Spinal cord (tissue), 10 donors: ENCODE results near the gene ARHGEF2. TPM values are rescaled to one million over a fixed set of nuclear protein-coding genes. Genes with fewer than 3 reads are reported as not detected.

ENCODE experiments used
- DNase-seq, 6 donors: peaks; one replicate each; pipeline versions ENCODE4 v3.0.0 to v3.0.0-alpha.2; 2013 to 2015; ENCODE audit warnings: low spot score in 6 of 6, low read depth in 4 of 6
- H3K27ac ChIP-seq: one replicate; pipeline ENCODE4 v1.5.1; 2013; ENCODE audit warnings: low read depth, low read length, control low read depth
- H3K27me3 ChIP-seq: one replicate; pipeline ENCODE4 v1.6.1; 2013; ENCODE audit warnings: low read length; ENCODE audit not compliant: control insufficient read depth, insufficient read depth
- H3K36me3 ChIP-seq: one replicate; pipeline ENCODE4 v1.6.1; 2013; ENCODE audit warnings: low read length; ENCODE audit not compliant: control insufficient read depth, insufficient read depth
- H3K4me1 ChIP-seq: one replicate; pipeline ENCODE4 v1.6.1; 2013; ENCODE audit warnings: low read length; ENCODE audit not compliant: control insufficient read depth, insufficient read depth
- H3K4me3 ChIP-seq: one replicate; pipeline ENCODE4 v1.5.1; 2013; ENCODE audit warnings: low read depth, low read length, control low read depth
- H3K9me3 ChIP-seq: one replicate; pipeline ENCODE4 v1.6.1; 2013; ENCODE audit warnings: low read length; ENCODE audit not compliant: control insufficient read depth, insufficient read depth
- WGBS: methylation state at CpG from one replicate; pipeline ENCODE4 v1.1.5; 2013; ENCODE audit warnings: missing lambda C conversion rate; ENCODE audit not compliant: insufficient coverage; 5-methylcytosine and 5-hydroxymethylcytosine counted together
- polyA plus RNA-seq, 2 donors: library from polyadenylated mRNA; unstranded; fragments of 120-200 nt; gene quantifications; one replicate each; pipeline ENCODE4 v1.2.1, GENCODE V29; 2013; ENCODE audit not compliant: insufficient read length in 2 of 2
- total RNA-seq, 2 donors: library from RNA; depleted of rRNA in 1 of 2; stranded (reverse); fragments of 120-200 nt in 1 of 2; fragments of >200 nt in 1 of 2; gene quantifications; one replicate each; pipeline versions ENCODE4 v1.2.3 to v1.2.4, GENCODE V29; 2013 to 2014
- donor health status: healthy.

ARHGEF2 gene
- total and polyA plus RNA-seq, 4 donors, result 62.1 to 95.5 (median 74.8) TPM

DNA sequence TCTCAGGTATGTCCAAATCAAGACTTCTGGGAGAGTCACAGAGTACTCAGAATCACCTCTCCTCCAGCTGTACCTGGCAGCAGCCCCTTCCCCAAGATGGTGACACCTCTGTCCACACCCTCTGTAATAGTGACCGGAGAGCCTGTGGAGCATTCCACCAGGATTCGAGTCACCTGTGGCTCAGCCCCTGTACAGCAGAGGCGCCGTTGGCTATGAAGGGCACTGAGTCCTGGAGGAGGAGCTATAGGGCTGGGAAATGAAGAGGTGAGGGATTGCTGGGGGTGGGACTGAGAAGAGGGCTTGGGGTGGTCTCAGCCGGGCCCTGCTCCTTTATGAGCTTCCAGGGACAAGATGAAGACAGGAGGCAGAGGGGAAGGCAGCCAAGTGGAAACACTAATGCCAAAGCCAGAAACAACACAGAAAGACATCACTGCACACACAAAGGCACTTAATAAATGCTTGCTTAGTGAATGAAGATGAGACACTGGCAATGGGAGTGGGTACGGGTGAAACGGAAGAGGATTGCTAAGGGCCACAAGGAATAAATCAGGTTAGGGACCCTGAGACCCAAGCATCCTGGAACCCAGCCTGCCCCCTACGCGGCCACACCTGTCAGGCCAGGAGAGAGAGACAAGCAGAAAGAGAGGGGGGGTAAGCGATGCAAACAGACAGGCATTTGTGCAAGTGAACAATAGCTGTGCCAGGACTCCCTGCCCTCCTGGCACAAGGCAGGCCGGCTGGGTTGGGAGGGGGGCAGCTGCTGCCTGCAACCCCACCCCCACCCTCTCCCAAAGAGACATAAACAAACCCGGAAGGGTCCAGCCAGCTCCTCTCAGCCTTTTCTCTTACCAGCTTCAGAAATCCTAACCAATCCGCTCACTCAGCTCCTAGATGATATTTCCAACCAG is 3.9 kb downstream of the ARHGEF2 start:
- WGBS, result 25% methylated on average over 9 of the region's 13 CpGs
- Histone ChIP-seq H3K4me3 (peak overlapping the region; percentile 96), H3K9me3 (no peaks in the 10 kb centered on the region), H3K4me1 (peaks cover 93% of the 10 kb centered on the region), H3K27ac (peak overlapping the region; percentile 93), H3K36me3 (peaks cover 14% of the 10 kb centered on the region), H3K27me3 (no peaks in the 10 kb centered on the region)
- peak in 3 of 6 donors; percentile 35 to 89 (median 79) for DNase-seq

DNA sequence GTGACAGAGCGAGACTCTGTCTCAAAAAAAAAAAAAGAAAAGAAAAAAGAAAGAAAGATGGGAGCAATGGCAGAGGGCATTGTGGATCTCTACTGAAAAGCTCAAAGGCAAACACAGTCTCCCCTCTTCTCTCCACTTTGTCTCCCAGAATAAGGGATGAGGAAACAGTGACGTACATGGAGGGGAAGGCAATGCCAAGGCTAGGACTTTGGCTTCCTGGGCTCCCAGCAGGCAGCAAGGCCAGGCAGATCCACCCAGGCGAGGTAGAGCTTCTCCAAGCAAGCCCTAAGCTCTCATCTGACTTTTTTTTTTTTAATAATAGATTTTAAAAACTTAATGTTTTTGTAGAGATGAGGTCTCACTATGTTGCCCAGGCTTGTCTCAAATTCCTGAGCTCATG is 4.6 kb downstream of the ARHGEF2 start:
- peaks cover 93% of the 10 kb centered on the region for H3K4me1 ChIP-seq
- peak overlapping the region; percentile 93 for H3K27ac ChIP-seq
- DNase-seq, result no peak
- H3K27me3 ChIP-seq, result no peaks in the 10 kb centered on the region
- no peaks in the 10 kb centered on the region for H3K9me3 ChIP-seq
- no peak overlapping the region for H3K4me3 ChIP-seq
- WGBS, result 100% methylated on average over 1 of the region's 3 CpGs
- H3K36me3 ChIP-seq, result peaks cover 20% of the 10 kb centered on the region

DNA sequence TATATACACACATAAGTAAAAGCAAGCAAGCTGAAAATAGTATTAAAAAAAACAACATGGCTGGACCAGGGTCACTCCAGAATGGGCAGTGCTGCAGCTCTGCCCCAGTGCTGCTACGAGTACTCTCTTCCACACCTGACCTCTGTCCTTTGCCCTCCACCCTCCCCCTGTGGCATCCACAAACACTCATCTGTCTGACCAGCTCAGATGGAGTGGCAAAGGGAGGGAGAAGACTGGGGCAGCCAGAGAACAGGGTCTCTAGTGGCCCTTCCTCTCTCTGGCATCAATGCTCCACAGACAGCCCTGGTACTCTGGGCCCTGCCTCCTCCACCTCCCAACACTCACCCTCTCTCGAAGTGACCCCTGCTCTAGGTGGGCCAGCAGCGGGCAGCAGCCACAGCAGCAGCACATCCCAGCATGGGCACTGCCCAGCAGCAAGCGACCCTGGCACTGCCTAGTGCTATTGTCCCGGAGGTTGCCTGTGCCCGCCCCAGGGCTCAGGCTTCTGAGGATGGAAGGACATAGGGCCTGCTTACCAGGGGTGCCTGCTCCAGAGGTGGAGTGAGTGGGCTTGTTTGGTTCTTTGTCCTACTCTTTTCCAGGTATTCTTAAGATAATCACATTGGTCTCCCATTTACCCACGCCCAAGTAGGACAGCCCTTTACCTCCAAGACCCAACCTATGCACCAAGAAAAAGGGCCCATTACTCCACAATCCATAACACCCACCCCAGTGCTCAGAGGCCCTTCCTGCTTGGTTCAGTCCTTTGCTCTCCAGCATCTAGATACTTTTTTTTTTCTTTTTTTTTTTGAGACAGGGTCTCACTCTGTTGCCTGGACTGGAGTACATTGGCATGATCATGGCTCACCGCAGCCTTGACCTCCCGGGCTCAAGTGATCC is 6.2 kb downstream of the ARHGEF2 start:
- H3K27me3 ChIP-seq, result no peaks in the 10 kb centered on the region

DNA sequence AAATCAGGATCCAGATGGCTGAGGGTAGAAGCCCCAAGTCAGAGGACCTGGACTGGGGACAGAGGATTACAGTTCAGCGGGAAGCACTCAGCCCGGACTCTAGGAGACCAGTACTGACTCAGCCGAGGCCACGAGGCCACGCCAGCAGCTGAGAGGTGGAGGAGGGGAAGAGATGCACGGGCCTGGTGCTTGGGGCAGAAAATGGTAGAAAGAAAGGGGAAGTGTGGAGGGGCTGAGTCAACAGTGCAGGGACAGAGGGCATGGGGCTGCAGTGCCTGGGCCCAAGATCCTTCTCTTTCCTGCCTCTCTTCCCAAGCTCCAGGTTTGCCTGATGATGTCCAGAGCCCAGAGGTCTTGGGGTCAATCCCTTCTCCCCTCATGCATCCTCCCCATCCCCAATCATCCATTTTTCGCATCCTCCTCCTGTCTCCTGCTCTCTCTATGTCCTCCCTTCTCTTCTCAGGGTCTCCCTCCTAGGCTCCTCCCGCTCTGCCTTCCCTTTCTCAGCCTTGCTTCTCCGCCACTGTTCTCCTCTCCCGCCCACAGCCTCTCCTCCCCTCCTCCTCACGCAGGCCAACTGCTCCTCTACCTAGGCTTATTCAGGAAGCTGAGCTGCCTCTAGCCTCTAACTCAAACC is 7.7 kb downstream of the ARHGEF2 start:
- peak overlapping the region; percentile 63 for H3K27ac ChIP-seq
- H3K36me3 ChIP-seq, result peaks cover 44% of the 10 kb centered on the region

More for the DNA sequence above, 6.2 kb downstream of the ARHGEF2 start:
- H3K36me3 ChIP-seq, result peaks cover 29% of the 10 kb centered on the region
- whole genome bisulfite sequencing, result 85% methylated on average over 6 of the region's 9 CpGs
- peak overlapping the region; percentile 15 for H3K27ac ChIP-seq
- H3K9me3 ChIP-seq, result no peaks in the 10 kb centered on the region
- H3K4me1 ChIP-seq, result peaks cover 97% of the 10 kb centered on the region
- no peak overlapping the region for H3K4me3 ChIP-seq
- no peak for DNase-seq

DNA sequence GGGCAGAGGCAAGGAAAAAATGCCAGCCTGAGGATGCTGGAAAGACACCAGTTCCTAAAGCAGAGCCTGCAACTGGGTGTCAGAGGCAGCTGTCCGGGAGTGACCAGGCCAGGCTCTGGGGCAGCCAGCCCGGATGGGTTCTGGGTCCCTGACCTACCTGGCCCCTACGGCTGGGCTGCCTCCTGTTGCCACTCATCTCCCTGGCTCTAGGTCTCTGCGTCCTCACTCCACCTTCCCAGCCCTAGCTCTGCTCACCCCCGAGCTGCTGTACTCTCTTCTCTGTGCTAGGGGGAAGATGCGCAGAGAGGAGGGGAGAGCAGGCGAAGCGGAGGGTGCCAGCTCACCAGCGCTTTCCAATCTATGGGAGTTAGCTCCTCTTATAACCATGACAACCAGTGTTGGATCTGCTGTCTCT is 9.0 kb downstream of the ARHGEF2 start:
- peaks cover 56% of the 10 kb centered on the region for H3K36me3 ChIP-seq
- no peaks in the 10 kb centered on the region for H3K9me3 ChIP-seq
- peaks cover 80% of the 10 kb centered on the region for H3K4me1 ChIP-seq
- no peak overlapping the region for H3K4me3 ChIP-seq
- peak in 1 of 6 donors; percentile 38 for DNase-seq
- peak overlapping the region; percentile 26 for H3K27ac ChIP-seq
- H3K27me3 ChIP-seq, result no peaks in the 10 kb centered on the region
- WGBS, result 56% methylated on average over 3 of the region's 9 CpGs

More for the DNA sequence above, 7.7 kb downstream of the ARHGEF2 start:
- Histone ChIP-seq H3K4me3 (no peak overlapping the region), H3K4me1 (peaks cover 93% of the 10 kb centered on the region), H3K9me3 (no peaks in the 10 kb centered on the region), H3K27me3 (no peaks in the 10 kb centered on the region)
- peak in 2 of 6 donors; percentile 10 to 40 for DNase-seq
- WGBS, result 54% methylated on average over 11 of the region's 11 CpGs

DNA sequence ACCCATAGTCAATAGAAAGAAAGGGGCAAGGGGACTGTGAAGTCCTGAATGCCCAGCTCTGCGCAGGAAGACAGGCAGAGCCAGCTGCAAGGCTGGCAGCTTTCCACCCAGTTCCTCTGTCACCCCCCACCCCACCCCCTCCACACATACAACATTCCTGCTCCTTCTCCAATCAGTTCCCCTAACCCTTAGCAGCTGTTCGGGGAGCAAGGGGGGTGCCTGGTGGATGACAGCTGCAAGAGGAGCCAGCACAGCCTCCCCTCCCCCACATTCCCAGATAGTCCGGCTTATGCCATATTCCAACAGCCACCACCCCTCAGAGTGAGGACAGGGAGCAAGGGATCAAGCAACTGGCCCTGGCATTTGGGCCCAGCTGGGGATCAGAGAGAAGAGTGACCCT is 9.7 kb downstream of the ARHGEF2 start:
- Histone ChIP-seq H3K36me3 (peaks cover 63% of the 10 kb centered on the region), H3K27me3 (no peaks in the 10 kb centered on the region), H3K9me3 (no peaks in the 10 kb centered on the region), H3K4me3 (no peak overlapping the region), H3K27ac (peak overlapping the region; percentile 76), H3K4me1 (peaks cover 73% of the 10 kb centered on the region)
- WGBS, result no CpG with 5 or more reads among the region's 3 CpGs
- DNase-seq, result peak in 5 of 6 donors; percentile 17 to 91 (median 65)

DNA sequence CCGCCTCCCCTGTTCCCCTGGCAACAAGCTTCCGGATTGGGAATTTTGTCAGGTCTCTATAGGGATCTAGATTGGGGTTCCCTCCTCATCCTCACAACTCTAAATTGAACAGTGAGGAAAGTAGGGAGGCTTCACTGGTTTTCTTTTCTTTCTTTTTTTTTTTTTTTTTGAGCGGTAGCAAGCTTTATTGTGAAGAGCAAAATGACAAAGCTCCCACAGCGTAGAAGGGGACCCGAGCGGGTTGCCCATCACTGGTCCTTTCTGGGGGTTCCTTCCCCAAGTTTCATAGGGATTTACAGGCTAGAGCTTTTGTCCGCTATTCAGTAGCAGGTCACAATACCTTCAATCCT is 10.3 kb downstream of the ARHGEF2 start:
- Histone ChIP-seq H3K36me3 (peaks cover 69% of the 10 kb centered on the region), H3K4me3 (no peak overlapping the region), H3K27me3 (no peaks in the 10 kb centered on the region), H3K27ac (peak overlapping the region; percentile 76), H3K4me1 (peaks cover 68% of the 10 kb centered on the region), H3K9me3 (no peaks in the 10 kb centered on the region)
- 22% methylated on average over 3 of the region's 7 CpGs for WGBS
- DNase-seq, result no peak

DNA sequence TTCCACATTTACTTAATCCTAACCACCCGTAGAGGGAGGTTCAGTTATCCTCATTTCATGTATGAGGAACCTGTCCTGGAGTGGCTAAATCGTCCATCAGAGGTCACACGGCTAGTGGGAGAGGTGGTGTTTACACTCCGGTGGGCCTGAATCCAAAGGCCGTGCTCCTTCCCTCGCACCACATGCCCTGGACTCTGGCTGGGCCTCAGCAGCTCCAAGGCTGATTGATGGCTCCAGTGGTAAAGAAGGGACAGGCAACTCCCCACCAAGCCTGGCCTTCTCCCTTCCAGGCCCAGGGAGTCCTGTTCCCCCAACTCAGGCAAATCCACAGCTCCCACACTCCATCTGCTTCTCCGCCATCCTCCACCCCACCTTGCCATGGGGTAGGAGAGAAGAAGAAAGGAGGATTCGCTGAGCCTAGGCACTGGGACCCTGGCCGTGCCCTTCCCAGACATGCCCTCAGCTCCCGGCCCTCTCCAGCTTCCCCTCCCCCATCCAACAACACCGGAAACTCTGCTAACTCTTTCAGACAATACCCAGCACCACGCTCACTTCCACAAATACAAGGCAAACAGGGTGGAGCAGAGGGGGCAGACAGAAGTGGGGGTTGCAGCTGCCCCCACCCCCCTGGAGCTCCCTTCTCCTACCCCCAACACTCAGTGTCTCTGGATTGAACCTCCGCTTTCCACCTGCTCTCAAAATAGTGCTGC is 10.9 kb downstream of the ARHGEF2 start:
- DNase-seq, result no peak
- WGBS, result 26% methylated on average over 8 of the region's 13 CpGs
- H3K36me3 ChIP-seq, result peaks cover 74% of the 10 kb centered on the region
- H3K27me3 ChIP-seq, result no peaks in the 10 kb centered on the region
- H3K27ac ChIP-seq, result peak overlapping the region; percentile 76
- peaks cover 69% of the 10 kb centered on the region for H3K4me1 ChIP-seq
- no peaks in the 10 kb centered on the region for H3K9me3 ChIP-seq
- H3K4me3 ChIP-seq, result no peak overlapping the region

DNA sequence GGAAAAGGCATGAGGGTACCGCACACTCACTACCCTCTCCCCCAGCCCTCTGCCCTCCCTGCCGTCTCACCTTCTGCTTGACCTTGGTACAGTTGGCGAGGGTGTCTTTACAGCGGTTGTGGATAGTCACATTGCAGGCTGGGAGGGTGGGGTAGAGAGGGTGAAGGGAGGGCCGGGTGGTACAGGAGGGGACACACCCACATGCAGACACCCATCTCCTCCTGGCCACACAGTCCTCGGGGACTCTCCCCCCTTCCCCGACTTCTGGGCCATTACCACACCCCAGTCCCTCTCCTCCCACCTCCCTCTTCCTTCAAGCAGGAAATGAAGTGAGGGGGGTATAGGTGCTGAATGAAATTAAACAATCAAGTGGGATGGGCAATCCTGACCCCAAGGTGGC is 11.6 kb downstream of the ARHGEF2 start:
- Histone ChIP-seq H3K4me1 (peaks cover 65% of the 10 kb centered on the region), H3K9me3 (no peaks in the 10 kb centered on the region), H3K4me3 (no peak overlapping the region), H3K27me3 (no peaks in the 10 kb centered on the region), H3K36me3 (peaks cover 76% of the 10 kb centered on the region), H3K27ac (no peak overlapping the region)
- no peak for DNase-seq
- WGBS, result no CpG with 5 or more reads among the region's 7 CpGs
